ENCODE results near the gene OLFML3.

The OLFML3 gene

GRCh38 chr1:114023377-114023776, 44.1 kb downstream of the OLFML3 start:
- H3K4me3 ChIP-seq (replicated peaks; ENCODE audit: low read depth, low read length), result no peak overlapping the region
- H3K27me3 ChIP-seq (replicated peaks; ENCODE audit: control insufficient read depth, insufficient read depth, low read length), result no peaks in the 10 kb centered on the region; the same call in 1 of the 2 replicates
- no peak for DNase-seq (ENCODE audit: extremely low read depth, insufficient read length)
- no peak for TF ChIP-seq CTCF (IDR thresholded peaks at IDR 0.05; ENCODE audit: insufficient read depth, low read length, poor library complexity, severe bottlenecking)
- H3K36me3 ChIP-seq (ENCODE audit: control insufficient read depth, insufficient read depth, low read length), result no peaks in the 10 kb centered on the region

- no peak for DNase-seq (ENCODE audit: extremely low read depth, insufficient read length)
- no peak overlapping the region for H3K4me3 ChIP-seq (replicated peaks; ENCODE audit: low read depth, low read length)
- no peaks in the 10 kb centered on the region for H3K36me3 ChIP-seq (ENCODE audit: control insufficient read depth, insufficient read depth, low read length)
- no peak for TF ChIP-seq CTCF (IDR thresholded peaks at IDR 0.05; ENCODE audit: insufficient read depth, low read length, poor library complexity, severe bottlenecking)
- H3K27me3 ChIP-seq (replicated peaks; ENCODE audit: control insufficient read depth, insufficient read depth, low read length), result no peaks in the 10 kb centered on the region; the same call in 1 of the 2 replicates
These were observed 44.8 kb downstream of the OLFML3 start for GRCh38 chr1:114024049-114024448.

- Histone ChIP-seq H3K27me3 (replicated peaks; ENCODE audit: control insufficient read depth, insufficient read depth, low read length) (no peaks in the 10 kb centered on the region; the same call in 1 of the 2 replicates), H3K36me3 (ENCODE audit: control insufficient read depth, insufficient read depth, low read length) (no peaks in the 10 kb centered on the region), H3K4me3 (replicated peaks; ENCODE audit: low read depth, low read length) (no peak overlapping the region)
- TF ChIP-seq CTCF (IDR thresholded peaks at IDR 0.05; ENCODE audit: insufficient read depth, low read length, poor library complexity, severe bottlenecking), result no peak
- no peak for DNase-seq (ENCODE audit: extremely low read depth, insufficient read length)
These were observed 46.5 kb downstream of the OLFML3 start for GRCh38 chr1:114025609-114026401.

GRCh38 chr1:114026797-114027196, 47.5 kb downstream of the OLFML3 start:
- Histone ChIP-seq H3K36me3 (ENCODE audit: control insufficient read depth, insufficient read depth, low read length) (no peaks in the 10 kb centered on the region), H3K4me3 (replicated peaks; ENCODE audit: low read depth, low read length) (no peak overlapping the region), H3K27me3 (replicated peaks; ENCODE audit: control insufficient read depth, insufficient read depth, low read length) (no peaks in the 10 kb centered on the region; the same call in 1 of the 2 replicates)
- TF ChIP-seq CTCF (IDR thresholded peaks at IDR 0.05; ENCODE audit: insufficient read depth, low read length, poor library complexity, severe bottlenecking), result no peak
- no peak for DNase-seq (ENCODE audit: extremely low read depth, insufficient read length)

All from GM06990 (cell line).